GM12873 (cell line): ENCODE measurements around the gene RPS27.

Experiments used
- TF ChIP-seq, protein P1 (sequence below): IDR thresholded peaks from 2 replicates; pipeline ENCODE4 v1.5.1; 2012; ENCODE audit warnings: low read depth, mild to moderate bottlenecking, moderate library complexity, low read length, control low read depth; ENCODE audit not compliant: insufficient read depth; ENCODE audit errors: missing control alignments

The RPS27 gene

DNA sequence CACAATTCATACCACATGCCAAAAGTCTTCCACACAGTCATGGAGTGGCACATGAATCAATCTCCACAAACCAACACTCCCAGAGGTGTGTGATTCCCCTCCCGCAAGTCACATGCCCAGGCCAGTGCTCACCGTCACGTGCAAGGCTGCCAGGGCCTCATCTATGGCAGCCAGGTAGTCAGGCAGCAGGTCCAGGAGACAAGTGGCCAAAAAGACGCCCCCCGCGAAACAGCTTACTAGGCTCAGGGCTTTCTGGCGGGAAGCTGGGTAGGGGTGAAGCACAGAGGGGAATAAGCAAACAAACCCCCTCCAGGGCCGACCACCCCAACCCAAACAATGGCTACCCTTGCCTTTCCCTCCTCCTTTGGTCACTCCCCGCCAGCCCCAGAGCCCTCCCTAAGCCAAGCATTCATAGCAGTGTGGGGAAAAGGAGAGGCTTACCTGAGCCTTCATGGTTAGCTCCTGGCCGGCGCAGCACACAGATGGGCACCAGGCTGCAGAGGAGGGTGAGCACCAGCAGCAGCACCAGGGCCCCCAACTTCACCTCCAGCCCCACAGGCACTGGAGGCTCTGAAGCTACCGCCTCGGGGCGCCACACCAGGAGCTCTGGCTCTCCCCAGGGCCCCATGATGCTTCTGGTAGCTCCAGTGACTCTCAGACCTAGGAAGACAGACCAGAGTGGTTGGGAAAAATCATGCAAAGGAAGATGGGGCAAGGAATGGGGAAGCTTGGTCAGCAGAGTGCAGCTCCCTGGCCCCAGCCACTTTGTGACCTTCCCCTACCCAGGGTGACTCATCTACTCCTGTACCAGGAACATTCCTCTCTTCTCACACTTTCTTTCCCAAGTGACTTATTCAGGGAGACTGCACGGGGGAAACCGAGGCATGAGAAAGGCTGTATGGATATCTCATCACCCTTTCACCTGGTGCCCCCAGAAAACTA is 28.2 kb upstream of the RPS27 start:
- TF ChIP-seq, protein P1, sequence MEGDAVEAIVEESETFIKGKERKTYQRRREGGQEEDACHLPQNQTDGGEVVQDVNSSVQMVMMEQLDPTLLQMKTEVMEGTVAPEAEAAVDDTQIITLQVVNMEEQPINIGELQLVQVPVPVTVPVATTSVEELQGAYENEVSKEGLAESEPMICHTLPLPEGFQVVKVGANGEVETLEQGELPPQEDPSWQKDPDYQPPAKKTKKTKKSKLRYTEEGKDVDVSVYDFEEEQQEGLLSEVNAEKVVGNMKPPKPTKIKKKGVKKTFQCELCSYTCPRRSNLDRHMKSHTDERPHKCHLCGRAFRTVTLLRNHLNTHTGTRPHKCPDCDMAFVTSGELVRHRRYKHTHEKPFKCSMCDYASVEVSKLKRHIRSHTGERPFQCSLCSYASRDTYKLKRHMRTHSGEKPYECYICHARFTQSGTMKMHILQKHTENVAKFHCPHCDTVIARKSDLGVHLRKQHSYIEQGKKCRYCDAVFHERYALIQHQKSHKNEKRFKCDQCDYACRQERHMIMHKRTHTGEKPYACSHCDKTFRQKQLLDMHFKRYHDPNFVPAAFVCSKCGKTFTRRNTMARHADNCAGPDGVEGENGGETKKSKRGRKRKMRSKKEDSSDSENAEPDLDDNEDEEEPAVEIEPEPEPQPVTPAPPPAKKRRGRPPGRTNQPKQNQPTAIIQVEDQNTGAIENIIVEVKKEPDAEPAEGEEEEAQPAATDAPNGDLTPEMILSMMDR, result peak; percentile 17

DNA sequence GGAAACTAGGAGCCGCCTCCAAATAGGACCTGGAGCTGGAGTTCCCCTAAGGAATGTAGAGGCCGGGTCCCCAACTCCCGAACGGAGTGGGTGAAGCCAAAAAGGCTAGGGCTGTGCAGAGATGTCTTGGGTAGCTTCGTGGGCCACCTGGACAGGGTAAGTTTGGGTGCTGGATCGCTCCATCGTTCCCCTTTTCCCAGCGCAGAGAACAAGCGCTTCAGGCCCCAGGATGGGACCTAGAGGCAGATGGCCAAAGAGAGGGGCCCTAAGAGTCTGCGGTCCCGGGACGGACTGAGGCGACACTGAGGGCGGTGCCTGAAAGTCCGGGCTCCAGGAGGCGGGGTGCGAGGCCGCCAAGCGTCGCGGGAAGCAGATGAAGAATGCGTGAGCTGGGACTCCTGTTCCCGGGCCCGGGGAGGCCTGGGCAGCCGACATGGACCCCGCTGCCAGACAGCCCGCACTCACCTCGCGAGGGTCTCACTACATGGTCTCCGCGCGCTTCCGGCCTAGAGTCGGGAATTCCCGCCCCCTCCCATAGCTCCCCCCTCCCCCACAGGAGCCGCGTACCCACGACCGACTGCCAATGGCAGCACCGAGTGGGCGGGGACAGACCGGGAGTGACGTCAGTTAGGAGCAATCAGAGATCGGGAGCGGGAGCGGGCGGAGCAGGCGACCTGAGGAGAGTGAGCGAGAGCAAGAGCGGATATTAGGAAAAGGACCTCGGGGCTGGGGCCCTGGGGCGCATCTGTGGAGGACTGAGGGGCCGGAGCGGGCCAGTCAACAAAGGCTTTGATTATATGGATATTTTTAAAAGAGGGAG is 27.3 kb upstream of the RPS27 start, which contains the start of gene SLC39A1:
TSS of gene SLC39A1 (minus strand) at position 508 of the 820 bp plus-strand sequence. CDS start 822 bp downstream, outside the sequence.
- TF ChIP-seq, protein P1, result no peak

DNA sequence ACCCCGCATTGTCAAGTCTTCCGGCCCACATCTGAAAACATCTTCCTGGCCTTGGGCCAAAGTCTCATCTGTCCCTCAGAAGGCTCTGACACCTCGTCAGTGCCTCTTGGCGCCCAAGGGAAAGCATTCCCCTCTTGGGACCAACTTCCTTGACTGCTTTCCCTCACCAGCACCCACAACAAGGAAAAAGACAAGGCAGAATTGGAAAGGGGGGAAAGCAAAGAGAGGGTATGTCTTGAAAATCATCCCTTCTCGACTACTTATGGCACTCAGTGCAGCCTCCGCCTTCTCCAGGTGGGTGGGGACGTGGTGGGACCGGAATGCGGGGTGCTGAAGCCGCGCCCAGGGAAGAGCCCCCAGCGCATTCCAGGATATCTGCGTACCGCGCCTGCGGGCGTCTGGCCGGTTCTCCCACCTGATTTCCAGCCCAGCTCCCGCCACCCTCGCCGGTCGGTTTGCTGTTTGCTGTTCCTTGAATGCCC is 26.7 kb upstream of the RPS27 start:
- TF ChIP-seq, protein P1, result no peak

DNA sequence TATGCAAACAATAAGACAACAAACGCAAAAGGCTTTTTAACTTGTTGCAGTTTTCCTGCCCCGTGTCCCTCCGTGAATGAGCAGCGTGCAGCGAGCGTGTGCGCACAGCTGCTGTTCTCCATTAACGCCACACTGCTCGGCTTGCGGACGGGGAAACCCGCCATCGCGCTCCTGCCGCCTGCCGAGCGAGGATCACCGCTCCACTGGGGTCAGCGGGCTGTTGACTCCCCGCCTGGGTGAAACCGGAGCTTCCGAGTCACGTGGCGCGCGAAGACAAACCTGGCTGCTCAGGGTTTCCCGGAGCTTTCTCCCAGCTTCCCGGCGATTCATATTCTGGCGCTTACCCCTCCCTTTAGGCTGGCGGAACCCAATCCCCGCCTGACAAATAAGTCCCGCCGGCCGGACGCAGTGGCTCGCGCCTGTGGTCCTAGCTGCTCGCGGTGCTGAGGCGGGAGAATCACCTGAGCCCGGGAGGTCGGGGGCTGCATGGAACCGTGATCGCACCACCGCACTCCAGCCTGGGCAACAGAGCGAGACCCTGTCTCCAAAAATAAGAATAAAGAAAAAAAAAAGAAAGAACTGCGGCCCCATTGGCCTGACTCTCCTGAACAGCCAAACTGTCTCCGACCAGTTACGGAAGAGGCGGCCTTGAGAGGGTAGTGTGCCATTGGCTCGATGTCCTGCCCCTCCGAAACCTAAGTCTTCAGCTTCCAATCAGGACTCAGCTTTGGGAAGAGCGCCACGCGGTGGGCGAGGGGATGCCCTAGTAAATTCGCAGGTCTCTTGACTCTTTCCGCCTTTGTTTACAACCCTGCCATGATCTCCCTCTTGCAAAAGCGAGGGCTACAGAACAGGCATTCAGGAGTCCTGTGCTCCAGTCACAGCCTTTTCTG is 23.2 kb upstream of the RPS27 start, which contains the start of gene CREB3L4:
TSS of gene CREB3L4 (plus strand) at position 796 of the 893 bp plus-strand sequence. CDS start 624 bp downstream, outside the sequence.
- TF ChIP-seq, protein P1, result peak; percentile 53

DNA sequence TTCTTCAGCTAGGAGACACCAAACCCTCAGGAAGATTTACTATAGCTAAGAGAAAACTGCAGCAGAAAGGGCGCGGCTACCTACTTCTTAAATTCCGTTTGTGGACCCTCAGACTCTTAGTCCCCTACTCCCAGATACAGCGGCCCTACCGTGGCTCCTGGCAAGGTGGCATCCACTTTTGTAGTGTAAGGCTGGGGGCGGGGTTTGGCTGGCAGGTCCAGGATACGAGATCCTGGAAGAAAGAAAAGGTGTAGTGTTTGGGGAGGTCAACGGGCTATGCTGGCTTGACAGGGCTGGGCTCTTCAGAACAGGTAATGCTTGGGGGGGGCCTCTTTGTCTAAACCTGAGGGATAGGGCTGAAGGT is 22.6 kb upstream of the RPS27 start:
- TF ChIP-seq, protein P1, result no peak

DNA sequence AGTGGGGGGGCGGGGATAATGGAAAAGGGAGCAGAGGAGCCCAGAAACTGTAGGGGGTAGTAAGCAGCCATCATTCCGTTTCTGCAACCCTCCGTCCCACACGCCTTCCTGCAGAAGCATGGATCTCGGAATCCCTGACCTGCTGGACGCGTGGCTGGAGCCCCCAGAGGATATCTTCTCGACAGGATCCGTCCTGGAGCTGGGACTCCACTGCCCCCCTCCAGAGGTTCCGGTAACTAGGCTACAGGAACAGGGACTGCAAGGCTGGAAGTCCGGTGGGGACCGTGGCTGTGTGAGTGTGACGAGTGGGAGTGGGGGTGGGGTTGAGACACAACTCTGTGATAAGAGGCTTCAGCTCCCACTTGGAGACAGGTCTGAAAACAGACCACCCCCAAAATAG is 22.2 kb upstream of the RPS27 start:
- TF ChIP-seq, protein P1, result no peak
